Measurements from ENCODE around the gene KIAA1671. TPM values are rescaled to one million over a fixed set of nuclear protein-coding genes. Genes with fewer than 3 reads are reported as not detected.

KIAA1671 gene
- total and polyA plus RNA-seq, 7 donors = 6.3 to 34.2 (median 10.2) TPM

DNA sequence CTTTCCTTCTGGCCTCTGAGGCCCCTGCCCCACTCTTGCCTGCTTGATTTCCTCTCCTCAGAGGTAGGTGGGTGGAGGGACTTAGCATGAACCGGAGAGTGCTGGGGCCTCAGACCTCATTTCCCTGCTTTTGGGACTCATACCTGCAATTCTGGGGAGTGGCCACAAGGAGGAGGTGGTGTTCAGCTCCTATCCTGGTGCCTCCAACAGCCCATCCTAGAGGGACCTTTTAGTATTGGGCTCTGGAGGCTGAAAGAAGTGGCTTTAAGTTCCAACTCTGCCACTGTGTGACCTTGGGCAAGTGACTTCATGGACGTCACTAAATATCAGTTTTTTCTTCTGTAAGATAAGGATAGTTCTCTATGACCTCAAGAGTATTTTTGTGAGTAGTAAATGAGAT lies 98.6 kb downstream of the KIAA1671 start:
- Histone ChIP-seq H3K4me3 (no peak overlapping the region), H3K9me3 (peaks cover 0 to 6% (median under 1%) of the 10 kb centered on the region in 4 donors), H3K36me3 (no peaks in the 10 kb centered on the region), H3K27me3 (no peaks in the 10 kb centered on the region), H3K4me1 (no peaks in the 10 kb centered on the region), H3K27ac (no peak overlapping the region)
- intact Hi-C loops (cut with DNase I) = no loop called here
- DNase-seq = no peak
- 90 to 95% methylated on average over 2 of the region's 2 CpGs for WGBS, 2 donors
- TF ChIP-seq POLR2AphosphoS5 (IDR thresholded peaks at IDR 0.05) = no peak
- TF ChIP-seq CTCF (IDR thresholded peaks at IDR 0.05) = no peak
- no peak for TF ChIP-seq EP300 (IDR thresholded peaks at IDR 0.05)
- no peak for TF ChIP-seq POLR2A (IDR thresholded peaks at IDR 0.05)

GRCh38 chr22:25051983-25052710 lies 99.6 kb downstream of the KIAA1671 start:
- DNase-seq = no peak
- H3K36me3 ChIP-seq = no peaks in the 10 kb centered on the region
- H3K4me1 ChIP-seq = no peaks in the 10 kb centered on the region
- intact Hi-C loops (cut with DNase I) = no loop called here
- WGBS, 2 donors = 51 to 74% methylated on average over 9 of the region's 9 CpGs
- TF ChIP-seq CTCF (IDR thresholded peaks at IDR 0.05) (no peak), POLR2A (IDR thresholded peaks at IDR 0.05) (no peak), POLR2AphosphoS5 (IDR thresholded peaks at IDR 0.05) (no peak), EP300 (IDR thresholded peaks at IDR 0.05) (no peak)
- peaks cover 0 to 6% (median under 1%) of the 10 kb centered on the region in 4 donors for H3K9me3 ChIP-seq
- no peak overlapping the region for H3K27ac ChIP-seq
- H3K27me3 ChIP-seq = no peaks in the 10 kb centered on the region
- no peak overlapping the region for H3K4me3 ChIP-seq

DNA sequence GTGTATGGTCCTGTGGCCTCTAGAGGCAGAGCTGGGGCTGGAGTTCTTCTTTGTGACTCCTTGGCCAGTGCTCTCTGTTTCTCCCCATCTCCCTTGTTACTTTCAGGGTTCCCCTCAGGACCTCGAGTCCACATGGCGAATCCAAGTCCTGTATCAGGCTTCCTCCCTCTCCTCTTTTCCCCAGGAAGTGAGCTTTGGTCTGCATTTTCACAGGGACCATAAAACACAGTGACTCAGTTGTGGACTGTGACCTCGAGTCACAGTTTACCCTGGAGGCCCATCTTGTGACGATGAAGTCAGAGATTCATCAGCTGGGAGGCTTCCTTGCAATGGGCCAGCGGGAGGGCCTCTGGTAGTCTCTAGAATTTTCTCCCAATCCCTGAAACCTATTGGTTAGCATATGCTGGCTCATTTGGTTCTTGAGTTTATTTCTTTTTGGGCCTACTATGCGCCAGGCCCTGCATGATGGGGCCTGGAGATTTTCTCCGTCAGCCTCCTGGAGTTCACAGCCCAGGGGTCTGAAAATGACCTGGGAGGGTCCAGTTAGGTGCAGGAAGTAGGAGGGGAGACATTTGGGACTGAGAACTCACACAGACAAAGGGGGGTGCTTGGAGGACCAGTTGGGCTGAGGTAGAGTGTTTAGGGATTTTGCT lies 100.8 kb downstream of the KIAA1671 start:
- intact Hi-C loops (cut with DNase I) = no loop called here
- H3K4me3 ChIP-seq = no peak overlapping the region
- WGBS, 2 donors = 39 to 74% methylated on average over 7 of the region's 7 CpGs
- H3K36me3 ChIP-seq = no peaks in the 10 kb centered on the region
- H3K27me3 ChIP-seq = no peaks in the 10 kb centered on the region
- H3K9me3 ChIP-seq = peaks cover 0 to 6% (median under 1%) of the 10 kb centered on the region in 4 donors
- no peak for DNase-seq
- H3K27ac ChIP-seq = no peak overlapping the region
- TF ChIP-seq POLR2AphosphoS5 (IDR thresholded peaks at IDR 0.05) (no peak), POLR2A (IDR thresholded peaks at IDR 0.05) (no peak), CTCF (IDR thresholded peaks at IDR 0.05) (no peak), EP300 (IDR thresholded peaks at IDR 0.05) (no peak)
- no peaks in the 10 kb centered on the region for H3K4me1 ChIP-seq

- no peaks in the 10 kb centered on the region for H3K36me3 ChIP-seq
- H3K27me3 ChIP-seq = no peaks in the 10 kb centered on the region
- H3K4me1 ChIP-seq = no peaks in the 10 kb centered on the region
- 61 to 81% methylated on average over 9 of the region's 9 CpGs for WGBS, 2 donors
- peaks cover 0 to 6% (median under 1%) of the 10 kb centered on the region in 4 donors for H3K9me3 ChIP-seq
- H3K27ac ChIP-seq = no peak overlapping the region
- intact Hi-C loops (cut with DNase I) = no loop called here
- TF ChIP-seq EP300 (IDR thresholded peaks at IDR 0.05) (no peak), POLR2A (IDR thresholded peaks at IDR 0.05) (no peak), POLR2AphosphoS5 (IDR thresholded peaks at IDR 0.05) (no peak), CTCF (IDR thresholded peaks at IDR 0.05) (no peak)
- DNase-seq = no peak
- H3K4me3 ChIP-seq = no peak overlapping the region
Observed at GRCh38 chr22:25054943-25055511, 102.5 kb downstream of the KIAA1671 start.
